GM12878 (cell line): ENCODE results near the gene LGALS13. TPM values are rescaled to one million over a fixed set of nuclear protein-coding genes. Genes with fewer than 3 reads are reported as not detected.
A peak's percentile ranks its signal among the peaks of the same experiment; 100 is the strongest.

Experiments used
- ATAC-seq: fragments of 200-7000 bp; cut with Tn5 transposase; 3 replicates; pipeline ENCODE4 v1.9.1; 2020; ENCODE audit warnings: mild to moderate bottlenecking, moderate library complexity
- BruUV-seq: library from RNA; stranded (reverse); fragments of 400-500 nt; replicated peaks from 2 replicates; lab custom pipeline; 2021; lab: Mats Ljungman, UMichigan
- CTCF ChIA-PET: fragments of 300-600 bp; sonication (Branson Sonifier 250); formaldehyde crosslinking; extraction: SDS; loops from one replicate; lab custom pipeline; 2021; ENCODE audit warnings: inconsistent platforms; lab: Yijun Ruan, JAX
- POLR2A ChIA-PET: fragments of 350-600 bp; formaldehyde crosslinking; extraction: SDS; loops from one replicate; lab custom pipeline; 2021; ENCODE audit warnings: inconsistent platforms; lab: Charles Lee
- RAD21 ChIA-PET: fragments of 300-600 bp; sonication (Branson Sonifier 250); formaldehyde crosslinking; loops from one replicate; lab custom pipeline; 2023; ENCODE audit warnings: antibody characterized with exemption; ENCODE audit not compliant: unreplicated experiment; lab: Charles Lee
- SMC1A ChIA-PET: fragments of 300-600 bp; sonication (Branson Sonifier 250); formaldehyde crosslinking; loops from one replicate; lab custom pipeline; 2023; ENCODE audit not compliant: unreplicated experiment, uncharacterized antibody; lab: Charles Lee
- DNase-seq: peaks from one replicate; pipeline ENCODE4 v3.0.0-alpha.2; 2011; ENCODE audit warnings: low read depth, low spot score
- FAIRE-seq: peaks from 3 replicates; lab custom pipeline; 2011; peaks lifted over from hg19 to GRCh38; lab: Jason Lieb, UNC
- H2AFZ ChIP-seq: 2 replicates; pipeline ENCODE4 v1.6.0; 2011; ENCODE audit warnings: low read depth, low read length, control low read depth; ENCODE audit not compliant: control insufficient read depth
- H3K27ac ChIP-seq: 2 replicates; pipeline ENCODE4 v1.5.1; 2011; ENCODE audit warnings: control low read depth; ENCODE audit not compliant: control insufficient read depth, insufficient read depth
- H3K27me3 ChIP-seq, 2 experiments: replicated peaks in 1 of 2; 2 replicates each; pipeline versions ENCODE4 v1.6.0 to v1.6.1; 2011; ENCODE audit warnings: low read length in 1 of 2; ENCODE audit not compliant: control insufficient read depth in 2 of 2, insufficient read depth in 2 of 2
- H3K36me3 ChIP-seq, 2 experiments: 2 replicates each; pipeline ENCODE4 v1.5.1; 2011; ENCODE audit warnings: low read length in 1 of 2; ENCODE audit not compliant: control insufficient read depth in 2 of 2, insufficient read depth in 2 of 2
- H3K4me1 ChIP-seq: 2 replicates; pipeline ENCODE4 v1.6.1; 2011; ENCODE audit warnings: mild to moderate bottlenecking, low read length, moderate library complexity, mixed read lengths; ENCODE audit not compliant: control insufficient read depth, insufficient read depth
- H3K4me2 ChIP-seq: 2 replicates; pipeline ENCODE4 v1.6.0; 2011; ENCODE audit warnings: control low read depth; ENCODE audit not compliant: control insufficient read depth, insufficient read depth
- H3K4me3 ChIP-seq: fragments of 200-600 bp; sonication (generic); 2 replicates; pipeline ENCODE4 v1.5.1; 2016
- H3K79me2 ChIP-seq: 2 replicates; pipeline ENCODE4 v1.6.0; 2011; ENCODE audit warnings: low read length; ENCODE audit not compliant: control insufficient read depth, insufficient read depth
- H3K9ac ChIP-seq: 2 replicates; pipeline ENCODE4 v1.8.0; 2011; ENCODE audit warnings: low read length, control low read depth, mixed read lengths; ENCODE audit not compliant: control insufficient read depth, insufficient read depth
- H3K9me3 ChIP-seq: replicated peaks from 3 replicates; pipeline ENCODE4 v1.5.1; 2011; ENCODE audit warnings: mild to moderate bottlenecking, low read length; ENCODE audit not compliant: control insufficient read depth, insufficient read depth
- H4K20me1 ChIP-seq: 2 replicates; pipeline ENCODE4 v1.6.0; 2011; ENCODE audit not compliant: control insufficient read depth, insufficient read depth
- TARDBP ChIP-seq: IDR thresholded peaks from 2 replicates; pipeline ENCODE4 v1.6.1; 2016; ENCODE audit warnings: borderline replicate concordance
- WGBS: methylation state at CpG from one replicate; pipeline ENCODE4 v1.1.6; 2016; ENCODE audit warnings: low lambda C conversion rate; ENCODE audit not compliant: insufficient replicate concordance, insufficient coverage; ENCODE audit errors: missing lambda C conversion rate; 5-methylcytosine and 5-hydroxymethylcytosine counted together
- in situ Hi-C: fragments of 300-500 bp; cut with MboI; formaldehyde crosslinking; loops from 9 replicates; pipeline ENCODE4 v1.14.3; 2018; ENCODE audit warnings: mixed read lengths
- intact Hi-C: fragments of 100-400 bp; cut with micrococcal nuclease; formaldehyde crosslinking; loops from one replicate; pipeline ENCODE4 v1.14.2; 2022; ENCODE audit not compliant: unreplicated experiment
- polyA plus RNA-seq, 11 experiments: library from polyadenylated mRNA; depleted of rRNA in 4 of 11; unstranded in 6 of 11; stranded (reverse) in 5 of 11; fragments of >200 nt; fragmentation: Nextera tagmentation in 4 of 11; fragmentation: Illumina TruSeq in 1 of 11; extraction: Ambion mirVana in 4 of 11; extraction: Trizol in 1 of 11; gene quantifications; 1 replicate in 1 of 11; 2 replicates in 10 of 11; pipeline versions ENCODE4 v1.2.1 to v1.2.3, GENCODE V29; 2011 to 2016; ENCODE audit warnings: inconsistent platforms in 2 of 11, missing spikeins in 2 of 11, low read depth in 1 of 11
- total RNA-seq, 4 experiments: library from RNA; depleted of rRNA in 3 of 4; stranded (reverse); fragments of >200 nt in 3 of 4; fragmentation: Illumina TruSeq in 1 of 4; extraction: Trizol in 1 of 4; gene quantifications; 2 replicates each; pipeline versions ENCODE4 v1.2.1 to v1.2.3, GENCODE V29; 2013 to 2021
- TF ChIP-seq, protein P1 (sequence below): IDR thresholded peaks from 2 replicates; pipeline ENCODE4 v1.6.1; 2011; ENCODE audit warnings: low read depth, low read length, improper control_type of control experiment, borderline replicate concordance
- TF ChIP-seq, protein P2 (sequence below): IDR thresholded peaks from 2 replicates; pipeline ENCODE4 v1.6.1; 2012; ENCODE audit warnings: mild to moderate bottlenecking, low read depth, low read length

Gene LGALS13
- total and polyA plus RNA-seq, 10 of the 15 experiments (the other 5 are each of a cell fraction or from before 2014, with no cell fraction given), result not detected

DNA sequence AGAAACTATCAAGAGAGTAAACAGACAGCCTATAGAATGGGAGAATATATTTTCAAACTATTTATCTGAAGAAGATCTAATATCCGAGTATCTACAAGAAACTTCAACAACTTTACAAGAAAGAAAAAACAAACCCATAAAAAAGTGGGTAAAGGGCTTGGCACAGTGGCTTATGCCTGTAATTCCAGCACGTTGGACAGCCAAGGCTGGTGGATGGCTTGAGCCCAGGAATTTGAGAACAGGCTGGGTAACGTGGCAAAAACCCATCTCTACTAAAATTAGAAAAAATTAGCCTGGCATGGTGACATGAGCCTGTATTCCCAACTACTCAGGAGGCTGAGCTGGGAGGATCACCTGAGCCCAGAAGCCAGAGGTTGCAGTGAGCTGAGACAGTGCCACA, 45.6 kb downstream of the LGALS13 start:
- H3K4me3 ChIP-seq, result no peak overlapping the region
- H3K9ac ChIP-seq, result no peak overlapping the region
- 0% methylated on average over 3 of the region's 3 CpGs for WGBS
- no peak overlapping the region for H3K27ac ChIP-seq
- ChIA-PET SMC1A (no interaction called here), CTCF (interaction anchor here (0.6 kb wide), 1 partner anchor 11 kb away, joined by 3 read pairs; no protein-coding TSS in a partner anchor), RAD21 (no interaction called here), POLR2A (no interaction called here)
- in situ Hi-C loops (no loop called here), intact Hi-C loops (no loop called here)
- no peak for DNase-seq
- H3K36me3 ChIP-seq, result no peaks in the 10 kb centered on the region
- BruUV-seq, result no TSS peak
- H3K4me2 ChIP-seq, result no peak overlapping the region
- H3K4me1 ChIP-seq, result no peaks in the 10 kb centered on the region
- ATAC-seq, result no peak
- H2AFZ ChIP-seq, result no peak overlapping the region
- no peaks in the 10 kb centered on the region for H3K9me3 ChIP-seq
- H3K79me2 ChIP-seq, result no peaks in the 10 kb centered on the region
- TF ChIP-seq TARDBP, result no peak
- TF ChIP-seq, protein P1, sequence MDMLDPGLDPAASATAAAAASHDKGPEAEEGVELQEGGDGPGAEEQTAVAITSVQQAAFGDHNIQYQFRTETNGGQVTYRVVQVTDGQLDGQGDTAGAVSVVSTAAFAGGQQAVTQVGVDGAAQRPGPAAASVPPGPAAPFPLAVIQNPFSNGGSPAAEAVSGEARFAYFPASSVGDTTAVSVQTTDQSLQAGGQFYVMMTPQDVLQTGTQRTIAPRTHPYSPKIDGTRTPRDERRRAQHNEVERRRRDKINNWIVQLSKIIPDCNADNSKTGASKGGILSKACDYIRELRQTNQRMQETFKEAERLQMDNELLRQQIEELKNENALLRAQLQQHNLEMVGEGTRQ, result no peak
- TF ChIP-seq, protein P2, sequence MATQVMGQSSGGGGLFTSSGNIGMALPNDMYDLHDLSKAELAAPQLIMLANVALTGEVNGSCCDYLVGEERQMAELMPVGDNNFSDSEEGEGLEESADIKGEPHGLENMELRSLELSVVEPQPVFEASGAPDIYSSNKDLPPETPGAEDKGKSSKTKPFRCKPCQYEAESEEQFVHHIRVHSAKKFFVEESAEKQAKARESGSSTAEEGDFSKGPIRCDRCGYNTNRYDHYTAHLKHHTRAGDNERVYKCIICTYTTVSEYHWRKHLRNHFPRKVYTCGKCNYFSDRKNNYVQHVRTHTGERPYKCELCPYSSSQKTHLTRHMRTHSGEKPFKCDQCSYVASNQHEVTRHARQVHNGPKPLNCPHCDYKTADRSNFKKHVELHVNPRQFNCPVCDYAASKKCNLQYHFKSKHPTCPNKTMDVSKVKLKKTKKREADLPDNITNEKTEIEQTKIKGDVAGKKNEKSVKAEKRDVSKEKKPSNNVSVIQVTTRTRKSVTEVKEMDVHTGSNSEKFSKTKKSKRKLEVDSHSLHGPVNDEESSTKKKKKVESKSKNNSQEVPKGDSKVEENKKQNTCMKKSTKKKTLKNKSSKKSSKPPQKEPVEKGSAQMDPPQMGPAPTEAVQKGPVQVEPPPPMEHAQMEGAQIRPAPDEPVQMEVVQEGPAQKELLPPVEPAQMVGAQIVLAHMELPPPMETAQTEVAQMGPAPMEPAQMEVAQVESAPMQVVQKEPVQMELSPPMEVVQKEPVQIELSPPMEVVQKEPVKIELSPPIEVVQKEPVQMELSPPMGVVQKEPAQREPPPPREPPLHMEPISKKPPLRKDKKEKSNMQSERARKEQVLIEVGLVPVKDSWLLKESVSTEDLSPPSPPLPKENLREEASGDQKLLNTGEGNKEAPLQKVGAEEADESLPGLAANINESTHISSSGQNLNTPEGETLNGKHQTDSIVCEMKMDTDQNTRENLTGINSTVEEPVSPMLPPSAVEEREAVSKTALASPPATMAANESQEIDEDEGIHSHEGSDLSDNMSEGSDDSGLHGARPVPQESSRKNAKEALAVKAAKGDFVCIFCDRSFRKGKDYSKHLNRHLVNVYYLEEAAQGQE, result peak; percentile 22; the same call in 1 of the 2 replicates
- no peak for FAIRE-seq
- H4K20me1 ChIP-seq, result no peaks in the 10 kb centered on the region
- H3K27me3 ChIP-seq, result peaks cover 0 to 1% of the 10 kb centered on the region in 2 experiments; a peak in 2 of 4 replicates
